Occipital lobe (tissue), 2 donors: ENCODE data around the gene ASCL1. TPM values are rescaled to one million over a fixed set of nuclear protein-coding genes. Genes with fewer than 3 reads are reported as not detected.

ENCODE experiments used
- DNase-seq: peaks from one replicate; lab custom pipeline; 2025; lab: John Stamatoyannopoulos, UW
- total RNA-seq: library from RNA; depleted of rRNA; stranded (reverse); fragments of >200 nt; gene quantifications from one replicate; pipeline ENCODE4 v1.2.3, GENCODE V29; 2014

Gene ASCL1
- total RNA-seq, 1 donor from 2014 or later = 21.1 TPM

GRCh38 chr12:102976609-102977280 is 19.3 kb downstream of the ASCL1 start:
- no peak for DNase-seq

- no peak for DNase-seq
Measured at GRCh38 chr12:102977945-102978706, 20.7 kb downstream of the ASCL1 start.

- no peak for DNase-seq
Measured at GRCh38 chr12:102980350-102980749, 22.9 kb downstream of the ASCL1 start.

GRCh38 chr12:102990419-102990818 is 32.9 kb downstream of the ASCL1 start:
- no peak for DNase-seq

- DNase-seq = no peak
Measured at GRCh38 chr12:102992297-102992696, 34.8 kb downstream of the ASCL1 start.

- no peak for DNase-seq
Measured at GRCh38 chr12:102992720-102993119, 35.2 kb downstream of the ASCL1 start.

GRCh38 chr12:102993537-102993936 is 36.1 kb downstream of the ASCL1 start:
- DNase-seq = no peak

- DNase-seq = no peak
Measured at GRCh38 chr12:102995372-102995771, 37.9 kb downstream of the ASCL1 start.

Other genes starting within 250 kb of the ASCL1 start
- gene PAH, start 40.4 kb upstream of the ASCL1 start, total RNA-seq = 0.16 TPM